SIG-M5 (cell line): ENCODE measurements around the gene COMMD1.

Source experiments
- DNase-seq: peaks from one replicate; lab custom pipeline; 2025; lab: John Stamatoyannopoulos, UW

The COMMD1 gene

GRCh38 chr2:62180975-62181374 lies 275.5 kb downstream of the COMMD1 start:
- DNase-seq, result no peak

DNA sequence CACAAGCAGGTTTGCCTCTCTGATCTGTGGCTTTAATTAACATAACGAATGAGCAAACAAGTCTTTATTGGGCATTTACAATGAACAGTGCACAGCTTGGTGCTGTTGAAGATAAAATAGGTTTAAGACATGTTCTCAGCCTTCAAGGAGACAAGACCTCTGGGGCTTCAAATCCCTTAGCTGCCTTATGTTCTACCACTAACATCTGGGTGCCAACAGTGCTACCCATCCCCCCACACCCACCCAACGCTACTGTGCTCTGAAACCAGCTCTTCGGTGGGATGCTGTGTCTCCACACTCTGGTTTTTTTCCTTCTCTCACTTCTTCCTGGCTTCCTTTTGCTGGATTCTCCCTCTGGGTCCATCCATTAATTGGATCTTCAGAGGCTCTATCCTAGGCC lies 276.4 kb downstream of the COMMD1 start:
- DNase-seq, result no peak

DNA sequence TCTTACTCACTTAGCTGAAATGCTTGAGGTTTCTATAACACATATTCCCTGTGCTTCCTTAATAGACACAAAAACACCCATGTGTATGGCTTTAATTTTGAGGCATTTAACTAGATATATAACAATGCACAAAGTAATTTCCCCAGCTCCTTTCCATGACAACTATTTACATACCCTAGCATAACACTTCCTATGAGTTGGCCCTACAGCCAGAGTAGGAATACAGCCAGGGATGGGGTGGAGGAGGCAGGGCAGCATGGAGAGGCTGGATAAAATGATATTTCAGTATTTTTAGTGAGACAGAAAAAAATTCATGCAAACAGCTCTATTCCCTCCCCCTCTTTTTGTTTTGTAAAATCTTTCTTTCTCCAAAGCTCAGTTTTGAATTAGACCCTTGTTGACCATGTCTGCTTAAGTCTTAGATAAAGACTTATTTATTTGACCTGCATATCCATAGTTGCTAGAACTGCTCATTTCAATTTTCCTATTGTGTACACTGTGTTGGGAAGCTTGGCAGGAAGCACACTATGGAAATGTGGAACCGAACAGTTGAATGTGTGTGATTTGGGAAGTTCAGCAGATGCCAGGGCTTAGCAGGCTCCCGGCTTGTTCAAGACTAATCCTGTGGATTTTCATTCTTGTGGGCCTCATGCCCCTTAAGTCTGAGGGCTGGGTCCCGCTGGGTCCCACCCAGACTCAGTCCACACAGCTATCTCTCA lies 279.2 kb downstream of the COMMD1 start:
- DNase-seq, result no peak
